GM19351 (cell line): ENCODE results near the gene PAH.

Source experiments
- ATAC-seq: cut with Tn5 transposase; IDR thresholded peaks from one replicate; pipeline ENCODE4 v1.9.1; 2021; ENCODE audit warnings: mild to moderate bottlenecking, moderate library complexity; ENCODE audit not compliant: unreplicated experiment

PAH gene

DNA sequence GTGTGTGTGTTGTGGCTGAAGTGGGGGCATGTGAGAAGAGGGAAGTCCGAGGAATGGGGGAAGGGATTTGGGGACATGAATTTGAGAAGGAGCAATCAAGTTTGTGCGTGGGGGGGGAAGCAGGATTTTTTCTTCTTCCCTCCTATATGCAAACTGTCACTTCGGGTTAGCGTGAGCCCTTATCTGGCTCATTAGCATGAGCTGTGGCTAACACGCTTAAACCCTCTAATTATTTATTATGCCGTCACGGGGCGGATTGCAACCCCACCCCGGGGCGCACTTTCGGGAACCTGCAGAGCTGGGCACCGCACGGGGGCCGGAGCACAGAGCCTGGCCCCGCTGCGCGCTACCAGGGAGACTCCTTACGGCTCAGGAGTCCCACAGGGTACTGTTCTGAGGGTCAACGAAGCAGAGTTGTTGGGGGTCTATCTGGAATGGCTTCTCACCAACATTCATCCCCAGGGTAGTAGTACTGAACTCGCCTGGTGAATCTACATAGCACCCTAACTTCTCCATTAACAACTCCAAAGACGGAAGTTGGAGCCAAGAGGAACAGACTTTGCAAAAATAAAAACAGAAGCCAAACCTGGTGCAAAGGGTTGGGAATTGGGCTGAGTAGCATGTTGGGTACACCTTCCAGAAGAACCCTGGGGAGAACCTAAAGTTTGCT lies 34.0 kb upstream of the PAH start:
- ATAC-seq: no peak

DNA sequence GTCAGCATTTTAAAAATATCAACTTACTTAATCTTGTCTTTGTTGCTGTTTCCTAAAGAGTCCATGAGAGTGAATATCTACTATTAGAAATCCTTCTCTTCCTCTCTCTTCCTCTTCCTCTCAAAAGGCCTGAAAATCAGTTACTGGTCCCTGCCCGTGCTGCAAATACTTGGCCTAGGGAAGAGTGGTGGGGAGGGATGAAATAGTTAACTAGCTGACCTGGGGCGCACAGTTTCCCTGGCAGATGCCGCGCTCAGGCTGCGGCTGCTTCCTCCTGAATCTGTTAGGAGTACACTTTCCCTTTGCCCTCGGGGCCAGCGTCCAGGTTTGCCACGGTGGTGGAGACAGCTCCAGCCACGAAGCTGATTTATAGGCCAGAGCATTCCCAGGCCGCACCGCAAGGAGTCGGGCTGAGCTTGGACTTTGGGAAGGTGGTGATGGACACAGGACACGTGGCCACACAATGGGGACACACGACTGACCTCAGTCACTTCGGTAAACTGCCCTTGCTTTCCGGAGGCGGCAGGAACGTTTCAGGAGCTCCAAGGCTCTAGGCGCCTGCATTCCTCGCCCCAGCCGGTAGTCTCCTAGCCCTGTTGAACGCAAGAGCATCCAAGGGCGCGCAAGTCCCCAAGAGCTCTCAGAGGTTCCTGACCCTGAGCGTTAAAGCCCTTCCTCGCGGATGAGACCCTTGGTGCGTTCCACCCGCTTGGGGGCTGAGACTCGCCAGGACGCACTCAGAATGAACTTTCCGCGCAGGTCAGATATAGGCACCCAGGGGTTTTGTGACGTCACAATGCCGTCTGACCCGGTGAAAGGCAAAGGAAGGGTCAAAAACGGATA lies 33.3 kb upstream of the PAH start:
- ATAC-seq: no peak

DNA sequence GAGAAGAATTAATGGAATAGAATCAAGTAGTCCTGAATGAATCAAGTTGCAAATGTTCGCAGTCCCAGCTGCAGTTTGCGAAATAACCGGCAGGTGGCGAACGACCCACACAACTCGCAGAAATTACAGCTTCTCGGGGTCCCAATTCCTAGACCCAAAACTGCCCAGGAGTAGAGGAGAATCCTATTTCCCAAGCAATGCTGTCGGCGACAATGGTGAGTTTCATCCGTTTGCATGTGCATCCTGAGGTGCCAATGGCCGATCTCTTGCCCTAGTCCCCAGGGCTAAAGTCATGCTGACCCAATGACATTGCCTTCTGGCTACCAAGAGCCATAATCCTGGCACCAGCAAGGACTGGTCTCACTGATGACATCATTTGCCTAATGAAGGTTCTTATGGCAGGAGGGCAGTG lies 31.9 kb upstream of the PAH start:
- no peak for ATAC-seq

DNA sequence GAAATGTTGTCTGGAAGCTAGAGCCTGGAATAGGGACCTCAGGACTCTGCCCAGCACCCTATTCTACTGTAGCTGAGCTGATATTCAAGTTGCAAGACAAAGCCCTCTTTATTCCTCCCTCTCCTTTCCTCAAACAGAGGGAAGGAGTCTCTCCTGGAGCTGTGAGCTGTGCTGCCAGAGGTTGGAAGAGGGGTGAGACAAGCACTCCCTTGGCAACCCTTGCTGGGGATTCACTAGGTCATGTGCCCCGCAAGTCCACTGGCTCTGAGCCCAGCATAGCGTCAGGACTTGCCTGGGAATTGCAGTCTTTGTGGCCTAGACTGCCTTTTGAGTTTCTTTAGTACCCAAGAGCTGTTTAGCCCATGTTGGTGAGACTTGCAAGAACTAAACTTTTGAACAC lies 29.0 kb upstream of the PAH start:
- ATAC-seq: no peak

DNA sequence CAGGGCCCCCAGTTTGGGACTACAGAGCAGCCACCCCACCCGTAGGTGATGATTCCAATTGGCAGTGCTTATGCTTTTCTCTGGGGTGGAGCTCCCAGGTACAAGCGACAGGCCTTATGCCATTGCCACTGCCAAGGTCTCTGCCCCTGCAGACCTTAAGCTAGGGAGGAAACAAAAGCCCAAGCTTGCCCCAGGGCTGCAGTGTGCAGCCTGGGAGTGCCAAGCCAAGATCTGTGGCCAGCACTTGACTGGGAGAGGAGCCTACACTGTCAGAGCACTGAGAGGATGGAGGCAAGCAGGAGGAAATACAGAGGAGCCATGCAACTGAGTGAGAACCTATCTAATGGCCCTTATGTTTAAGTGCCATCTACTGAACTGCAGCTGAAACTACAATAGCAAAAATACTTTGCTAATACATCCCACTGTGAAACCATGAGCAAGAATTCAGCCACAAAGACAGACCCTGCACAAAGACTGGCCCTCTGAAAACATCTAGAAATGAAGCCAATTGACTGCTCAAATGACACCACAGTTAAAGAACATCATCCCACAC lies 22.7 kb upstream of the PAH start:
- ATAC-seq: no peak

DNA sequence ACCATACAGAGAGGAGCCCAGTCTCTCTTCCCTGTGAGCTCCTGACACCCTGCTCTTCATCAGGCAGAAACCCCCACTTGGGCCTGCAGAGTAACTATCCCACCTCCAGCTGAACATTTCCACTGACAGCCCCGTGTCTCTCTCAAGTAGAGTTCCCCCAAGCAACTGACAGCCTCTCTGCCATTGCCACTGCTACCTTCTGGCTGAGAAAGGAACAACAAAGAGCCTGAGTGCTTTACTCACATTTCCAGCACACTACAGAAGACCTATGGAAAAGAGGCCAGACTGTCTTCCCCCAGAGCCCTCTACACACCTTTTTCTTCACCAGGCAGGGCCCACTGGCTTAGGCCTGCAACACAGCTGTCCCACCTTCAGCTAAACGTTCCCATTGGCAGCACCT lies 22.0 kb upstream of the PAH start:
- ATAC-seq: no peak

DNA sequence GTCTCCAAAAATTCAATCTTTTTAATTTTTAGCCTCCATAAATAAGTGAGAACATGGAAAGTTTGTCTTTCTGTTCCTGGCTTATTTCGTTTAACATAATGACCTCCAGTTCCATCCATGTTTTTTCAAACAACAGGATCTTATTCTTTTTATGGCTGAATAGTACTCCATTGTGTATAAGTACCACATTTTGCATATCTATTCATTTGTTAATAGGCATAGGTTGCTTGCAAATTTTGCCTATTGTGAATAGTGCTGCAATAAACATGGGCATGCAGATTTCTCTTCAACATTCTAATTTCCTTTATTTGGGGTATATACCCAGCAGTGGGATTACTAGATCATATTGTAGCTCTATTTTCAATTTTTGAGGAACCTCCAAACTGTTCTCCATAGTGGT lies 16.1 kb upstream of the PAH start:
- ATAC-seq: no peak

DNA sequence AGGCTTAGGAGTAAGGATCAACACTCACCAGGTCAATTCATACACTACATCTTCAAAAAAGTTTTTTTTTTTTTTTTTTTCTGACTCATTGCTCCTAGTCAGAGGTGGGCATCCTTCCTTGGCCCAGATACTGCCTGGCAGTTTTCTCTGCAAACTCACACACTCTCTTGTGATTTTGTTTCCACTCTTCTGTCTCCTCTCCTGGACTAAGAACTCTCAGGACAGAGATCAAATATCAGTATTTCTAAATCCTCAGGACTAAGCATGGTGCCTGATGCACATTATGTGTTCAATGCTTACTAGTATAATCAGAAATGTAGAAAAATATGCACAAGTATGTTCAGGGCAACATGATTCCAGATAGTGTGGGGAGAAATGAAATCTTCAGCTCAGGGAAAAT lies 10.2 kb upstream of the PAH start:
- no peak for ATAC-seq

DNA sequence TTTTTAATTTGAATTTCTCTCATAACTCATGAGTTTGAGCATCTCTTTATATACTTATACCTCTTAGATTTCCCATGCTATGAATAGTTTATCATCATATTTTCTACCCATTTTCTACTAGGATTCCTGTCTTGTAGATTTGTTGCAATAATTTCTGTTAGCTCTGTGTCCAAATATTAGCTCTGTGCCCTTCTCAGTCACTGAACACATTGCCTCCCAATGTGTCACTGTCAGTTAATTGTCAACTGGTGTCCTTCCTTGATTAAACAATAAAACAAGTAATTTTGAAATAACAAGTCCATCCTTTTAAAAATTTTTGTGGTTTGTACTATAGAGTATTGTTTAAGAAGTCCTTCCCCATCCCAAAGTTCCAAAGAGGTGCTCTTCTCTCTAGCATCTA lies 4.2 kb upstream of the PAH start:
- no peak for ATAC-seq

DNA sequence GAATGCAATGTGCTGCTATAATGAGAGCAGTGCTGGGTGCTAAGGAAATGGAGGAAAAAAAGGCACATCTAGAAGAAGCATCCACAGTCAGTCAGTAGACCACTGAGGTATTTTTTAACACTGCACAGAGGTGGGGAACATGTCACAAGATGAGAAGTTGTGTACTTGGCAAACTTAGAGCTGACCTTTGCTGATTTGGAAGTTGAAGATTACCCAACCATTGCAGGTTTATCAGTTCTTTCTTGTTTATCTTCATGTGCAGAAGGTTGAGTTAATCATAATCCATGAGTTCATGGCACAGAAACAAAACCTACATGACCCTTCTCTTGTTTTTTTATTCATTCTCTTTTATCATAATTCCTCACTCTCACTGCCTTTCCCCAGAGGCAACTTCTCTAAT lies 3.2 kb upstream of the PAH start:
- ATAC-seq: no peak

DNA sequence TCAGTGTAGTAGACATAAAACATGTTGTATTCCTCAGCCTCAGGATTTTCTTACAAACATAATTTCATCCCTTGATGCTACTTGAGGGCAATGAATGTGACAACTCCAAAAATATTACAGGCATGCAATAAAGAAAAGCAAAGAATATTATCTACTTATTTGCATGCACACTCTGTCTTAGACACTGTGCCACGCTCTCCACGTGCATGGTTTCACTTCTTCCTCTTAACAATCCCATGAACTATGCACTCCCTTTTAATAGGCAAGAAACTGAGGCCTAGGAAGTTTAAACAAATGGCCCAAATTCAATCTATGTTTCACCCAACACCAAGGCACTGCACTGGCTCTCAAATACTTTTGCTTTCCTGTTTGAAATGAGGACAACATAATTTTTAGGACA lies 1.8 kb upstream of the PAH start:
- ATAC-seq: no peak

DNA sequence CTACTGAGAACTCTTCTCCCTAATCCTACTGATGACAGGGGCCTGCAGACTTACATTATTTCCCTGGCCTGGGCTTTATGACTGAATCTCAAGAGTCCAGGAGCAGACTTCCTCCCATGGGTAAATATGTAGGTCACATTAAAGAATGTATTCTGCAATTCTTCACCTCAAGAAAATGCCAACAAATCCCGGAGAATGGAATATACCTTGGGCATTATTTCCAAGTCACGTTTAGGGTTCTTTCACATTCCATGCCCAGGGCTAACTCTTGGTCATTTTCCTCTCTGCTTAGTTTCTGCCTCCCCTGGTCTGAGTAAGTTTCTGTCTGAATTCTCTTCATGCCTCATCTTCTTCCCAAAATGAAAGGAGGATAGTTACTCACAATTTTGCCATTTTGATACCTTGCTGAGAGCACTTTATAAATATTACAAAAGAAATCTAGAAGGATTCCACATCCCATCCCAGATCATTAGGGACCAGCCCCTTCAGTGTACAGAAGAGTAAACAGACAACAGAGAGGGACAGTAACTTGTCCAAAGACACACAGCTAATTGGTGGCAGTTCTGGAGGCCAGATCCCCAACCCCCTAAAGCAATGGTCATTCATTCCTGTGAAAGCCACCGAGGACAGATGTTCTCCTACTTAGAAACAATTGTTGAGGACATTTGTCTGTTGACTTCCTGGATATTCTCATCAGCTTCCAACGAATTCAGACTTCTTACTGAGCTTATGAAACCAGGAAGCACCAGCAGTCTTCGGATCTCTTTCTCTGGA lies 605 bp downstream of the PAH start:
- ATAC-seq: no peak

DNA sequence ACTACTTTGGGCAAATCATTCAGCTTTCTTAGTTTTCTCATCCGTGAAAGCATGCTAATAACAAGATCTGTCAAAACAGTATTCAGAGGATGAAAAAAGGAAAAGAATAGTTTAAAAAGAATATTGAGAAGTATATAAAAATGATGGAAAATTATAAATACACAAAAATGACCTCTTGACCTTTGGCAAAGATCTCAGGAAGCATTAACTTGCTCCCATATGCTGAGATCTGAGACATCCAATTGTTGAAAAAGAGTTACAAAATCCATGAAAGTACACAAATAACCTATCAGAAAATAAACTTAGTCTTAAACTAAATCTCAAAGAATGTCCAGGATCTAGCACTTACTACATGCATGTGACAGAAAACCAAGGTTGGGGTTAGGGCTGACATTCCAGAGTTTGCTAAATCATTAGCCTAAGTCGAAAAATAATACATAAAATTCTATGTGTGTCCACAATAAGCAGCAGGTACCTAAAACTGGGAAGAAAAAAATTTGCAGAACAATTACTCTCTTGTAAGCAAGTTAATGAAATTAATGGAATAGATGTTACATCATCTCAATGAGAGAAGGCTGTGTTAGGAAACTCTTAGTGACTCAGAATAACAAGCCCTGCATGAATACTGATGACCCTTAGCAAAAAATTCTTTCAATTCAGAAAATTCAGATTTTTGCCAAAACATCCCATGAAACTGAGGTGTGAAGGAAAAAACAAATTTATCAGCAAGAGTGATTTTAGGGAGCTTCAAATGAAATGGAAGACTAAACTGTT lies 3.4 kb downstream of the PAH start:
- ATAC-seq: no peak

DNA sequence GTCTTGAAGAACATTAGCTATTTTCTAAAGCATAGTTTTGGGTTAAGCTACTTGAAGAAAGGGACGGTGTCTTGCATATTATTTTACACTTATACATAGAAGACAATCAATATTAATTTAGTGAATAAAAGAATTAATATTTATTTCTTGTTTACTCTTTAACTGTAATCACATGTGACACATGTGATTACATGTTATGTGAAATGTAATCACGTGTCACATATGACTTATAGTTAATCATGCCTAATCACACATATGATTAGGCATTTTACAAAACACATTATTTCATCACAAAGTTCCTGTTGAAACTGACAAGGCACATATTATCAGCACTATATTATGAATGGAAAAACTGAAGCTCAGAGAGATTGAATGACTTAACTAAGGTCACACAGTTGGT lies 4.8 kb downstream of the PAH start:
- no peak for ATAC-seq

DNA sequence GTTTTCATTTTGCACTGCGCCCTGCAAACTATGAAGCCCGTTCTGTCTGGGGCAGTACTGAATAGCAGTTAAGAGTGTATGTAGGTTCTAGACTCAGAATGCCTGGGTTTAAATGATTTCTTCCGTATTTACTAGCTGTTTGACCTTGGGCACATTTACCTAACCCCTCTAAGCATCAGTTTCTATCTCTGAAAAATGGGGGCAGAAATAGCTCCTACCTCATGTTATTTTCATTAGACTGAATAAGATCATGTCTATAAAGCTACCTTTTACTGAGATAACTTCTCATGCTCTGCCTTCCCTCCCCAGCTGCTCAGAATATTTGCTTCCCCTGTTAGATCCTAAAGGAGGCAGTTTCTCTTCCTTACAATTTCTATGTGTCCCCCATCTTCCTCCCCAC lies 5.7 kb downstream of the PAH start:
- no peak for ATAC-seq

DNA sequence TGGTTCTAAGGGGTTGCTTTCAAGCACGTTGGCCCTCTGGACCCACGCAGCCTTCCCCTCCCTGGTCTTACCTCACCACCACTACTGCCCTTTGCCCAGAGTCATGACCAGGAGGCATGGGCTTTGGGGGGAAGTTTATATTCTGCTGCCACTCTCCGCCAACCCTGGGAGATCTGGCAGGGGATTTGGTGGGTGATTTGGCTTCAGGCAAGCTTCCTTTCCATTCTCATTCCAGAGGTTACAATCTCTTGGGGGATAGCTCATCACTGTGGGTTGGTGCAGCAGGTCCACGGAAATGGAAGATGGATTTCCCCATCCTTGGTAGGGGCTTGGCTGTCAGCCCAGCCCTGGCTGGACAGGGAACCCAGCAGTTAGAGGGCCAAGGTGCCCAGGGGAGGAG lies 6.3 kb downstream of the PAH start:
- ATAC-seq: no peak

DNA sequence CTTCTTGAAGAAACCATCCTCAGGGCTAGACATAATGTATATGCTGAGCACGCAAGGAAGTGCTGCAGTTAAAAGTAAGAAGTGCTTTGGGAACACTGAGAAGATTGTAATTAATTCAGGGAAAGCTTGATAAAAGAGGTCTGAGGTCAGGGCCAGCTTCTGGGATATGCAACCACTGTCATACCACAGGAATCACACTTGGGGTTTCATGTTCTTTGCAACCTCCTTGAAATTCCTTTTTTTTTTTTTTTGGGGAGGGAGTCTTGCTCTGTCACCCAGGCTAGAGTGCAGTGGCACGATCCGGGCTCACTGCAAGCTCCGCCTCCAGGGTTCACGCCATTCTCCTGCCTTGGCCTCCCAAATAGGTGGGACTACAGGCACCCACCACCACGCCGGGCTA lies 6.9 kb downstream of the PAH start:
- ATAC-seq: no peak

DNA sequence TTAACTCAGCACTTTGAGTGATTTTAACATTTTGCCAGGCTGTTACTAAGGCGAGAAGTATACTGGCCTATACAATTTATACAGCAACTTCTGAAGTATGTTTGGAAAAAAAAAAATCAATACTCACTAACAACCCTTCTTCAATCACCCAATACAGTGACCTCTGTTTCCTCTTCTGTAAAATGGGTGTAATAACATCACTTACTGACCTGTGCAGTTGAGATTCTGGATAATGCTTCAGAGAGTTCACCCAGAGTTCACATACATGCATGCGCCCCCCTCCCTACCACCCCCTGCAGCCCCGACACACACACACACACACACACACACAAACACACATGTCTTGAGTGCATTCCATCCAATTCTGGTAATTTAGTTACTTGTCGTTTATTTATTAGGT lies 9.1 kb downstream of the PAH start:
- ATAC-seq: no peak

DNA sequence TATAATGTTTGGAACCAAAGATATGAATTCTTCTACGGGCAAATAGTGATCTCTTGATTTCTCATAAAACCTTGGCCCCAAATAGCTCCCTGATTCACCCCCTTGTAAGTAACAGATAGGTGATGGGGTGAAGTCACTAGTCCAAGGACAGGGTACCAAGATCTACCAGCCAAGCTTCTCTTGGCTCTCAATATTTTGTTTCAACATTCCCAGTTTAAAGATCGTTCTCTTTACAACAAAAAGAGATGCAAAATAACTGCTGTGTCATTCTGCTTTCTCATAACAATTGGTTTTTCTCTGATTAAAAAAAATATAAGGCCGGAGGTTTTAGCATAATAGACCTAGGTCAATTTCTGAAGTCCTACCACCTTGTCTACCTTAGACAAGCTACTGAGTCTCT lies 11.8 kb downstream of the PAH start:
- ATAC-seq: no peak

DNA sequence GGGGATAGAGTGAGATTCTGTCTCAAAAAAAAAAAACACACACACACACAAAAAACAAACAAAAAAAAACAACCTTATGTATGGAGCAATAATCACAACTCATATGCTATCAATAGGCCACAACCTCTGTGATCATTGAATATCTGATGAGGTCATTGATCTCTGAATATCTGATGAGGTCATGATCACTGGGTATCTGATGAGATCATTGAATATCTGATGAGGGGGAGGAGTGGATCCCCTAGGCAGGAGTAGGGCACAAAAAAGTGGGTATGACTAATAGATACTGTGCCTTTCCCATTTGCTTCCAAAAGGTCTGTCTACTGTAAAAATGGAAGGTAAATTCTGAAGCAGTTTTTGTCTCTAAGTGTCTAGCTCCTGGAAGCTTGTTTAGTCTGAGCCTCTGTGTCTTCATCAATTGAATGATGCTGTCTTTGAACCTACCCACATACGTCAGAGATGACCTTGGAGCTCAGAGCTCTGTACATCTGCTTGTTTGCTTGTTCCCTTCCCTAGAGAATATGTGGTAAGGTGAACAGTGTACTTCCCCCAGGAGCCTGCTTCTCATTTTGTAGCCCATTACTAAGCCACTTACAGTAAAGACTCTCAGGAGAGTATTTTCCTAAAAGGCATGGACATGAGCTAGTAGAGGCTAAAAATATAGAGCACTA lies 13.6 kb downstream of the PAH start:
- ATAC-seq: no peak
